Tibial nerve (tissue), 3 donors: ENCODE results near the gene PRKG1.

ENCODE experiments used
- CTCF ChIP-seq, 5 experiments: fragments of 200-600 bp in 3 of 5; fragments of 450-650 bp in 2 of 5; sonication (generic) in 3 of 5; IDR thresholded peaks; one replicate each; pipeline ENCODE4 v1.5.1; 2016 to 2019; ENCODE audit warnings: antibody characterized with exemption in 5 of 5, mild to moderate bottlenecking in 3 of 5, moderate library complexity in 2 of 5
- POLR2A ChIP-seq, 2 donors: fragments of 450-650 bp; IDR thresholded peaks; one replicate each; pipeline ENCODE4 v1.6.1; 2017; ENCODE audit warnings: antibody characterized with exemption in 2 of 2, mild to moderate bottlenecking in 2 of 2, moderate library complexity in 2 of 2

GRCh38 chr10:51421853-51422252 lies 347.6 kb downstream of the PRKG1 start:
- TF ChIP-seq CTCF (IDR thresholded peaks at IDR 0.05): no peak
- no peak for TF ChIP-seq POLR2A (IDR thresholded peaks at IDR 0.05)
